Vagina (tissue), 2 donors: ENCODE data around the gene RNF10.

Experiments
- POLR2AphosphoS5 ChIP-seq, 2 donors: sonication (generic); formaldehyde crosslinking; IDR thresholded peaks; one replicate each; pipeline ENCODE4 v1.9.0; 2017; ENCODE audit warnings: antibody characterized with exemption in 2 of 2, mild to moderate bottlenecking in 2 of 2, low read depth in 1 of 2; ENCODE audit not compliant: insufficient read depth in 1 of 2
- TF ChIP-seq, protein P1 (sequence below), 3 experiments: fragments of 450-650 bp in 2 of 3; fragments of 200-600 bp in 1 of 3; sonication (generic) in 1 of 3; IDR thresholded peaks; one replicate each; pipeline ENCODE4 v1.5.1; 2017 to 2019; ENCODE audit warnings: antibody characterized with exemption in 3 of 3, mild to moderate bottlenecking in 2 of 3, moderate library complexity in 2 of 3

- no peak for TF ChIP-seq POLR2AphosphoS5 (IDR thresholded peaks at IDR 0.05; ENCODE audit: insufficient read depth in 1 of 2, low read depth in 1 of 2)
- TF ChIP-seq, protein P1, sequence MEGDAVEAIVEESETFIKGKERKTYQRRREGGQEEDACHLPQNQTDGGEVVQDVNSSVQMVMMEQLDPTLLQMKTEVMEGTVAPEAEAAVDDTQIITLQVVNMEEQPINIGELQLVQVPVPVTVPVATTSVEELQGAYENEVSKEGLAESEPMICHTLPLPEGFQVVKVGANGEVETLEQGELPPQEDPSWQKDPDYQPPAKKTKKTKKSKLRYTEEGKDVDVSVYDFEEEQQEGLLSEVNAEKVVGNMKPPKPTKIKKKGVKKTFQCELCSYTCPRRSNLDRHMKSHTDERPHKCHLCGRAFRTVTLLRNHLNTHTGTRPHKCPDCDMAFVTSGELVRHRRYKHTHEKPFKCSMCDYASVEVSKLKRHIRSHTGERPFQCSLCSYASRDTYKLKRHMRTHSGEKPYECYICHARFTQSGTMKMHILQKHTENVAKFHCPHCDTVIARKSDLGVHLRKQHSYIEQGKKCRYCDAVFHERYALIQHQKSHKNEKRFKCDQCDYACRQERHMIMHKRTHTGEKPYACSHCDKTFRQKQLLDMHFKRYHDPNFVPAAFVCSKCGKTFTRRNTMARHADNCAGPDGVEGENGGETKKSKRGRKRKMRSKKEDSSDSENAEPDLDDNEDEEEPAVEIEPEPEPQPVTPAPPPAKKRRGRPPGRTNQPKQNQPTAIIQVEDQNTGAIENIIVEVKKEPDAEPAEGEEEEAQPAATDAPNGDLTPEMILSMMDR (IDR thresholded peaks at IDR 0.05), result no peak
These were observed 58.2 kb downstream of the RNF10 start for GRCh38 chr12:120592121-120593049.
